Ovary (tissue), 3 donors: Measurements from ENCODE around the gene LDLR.
"Not testable (repeated sequence)": the region's sequence is repeated elsewhere in the genome, so short reads cannot be mapped to it uniquely, and the experiment has no call there.

Source experiments
- CTCF ChIP-seq, 3 donors: fragments of 450-650 bp in 2 of 3; fragments of 200-600 bp in 1 of 3; IDR thresholded peaks; one replicate each; pipeline versions ENCODE4 v1.5.1 to v1.8.0; 2016 to 2022; ENCODE audit warnings: antibody characterized with exemption in 3 of 3, mild to moderate bottlenecking in 1 of 3
- EP300 ChIP-seq: sonication (generic); formaldehyde crosslinking; IDR thresholded peaks from one replicate; pipeline ENCODE4 v1.6.1; 2017; ENCODE audit warnings: antibody characterized with exemption
- POLR2A ChIP-seq: fragments of 450-650 bp; IDR thresholded peaks from one replicate; pipeline ENCODE4 v1.6.1; 2017; ENCODE audit warnings: antibody characterized with exemption, mild to moderate bottlenecking, moderate library complexity
- donor health status: DM: no; HTN: no; CAD: no.

GRCh38 chr19:11103667-11104066 is 14.4 kb downstream of the LDLR start:
- TF ChIP-seq POLR2A; CTCF (IDR thresholded peaks at IDR 0.05); EP300: not testable (repeated sequence)
